GM21360 (cell line): ENCODE measurements around the gene PDLIM5.
A peak's percentile ranks its signal among the peaks of the same experiment; 100 is the strongest.
"Not testable (repeated sequence)": the region's sequence is repeated elsewhere in the genome, so short reads cannot be mapped to it uniquely, and the experiment has no call there.

ENCODE experiments used
- ATAC-seq: cut with Tn5 transposase; IDR thresholded peaks from one replicate; pipeline ENCODE4 v1.9.1; 2021; ENCODE audit warnings: mild to moderate bottlenecking, moderate library complexity; ENCODE audit not compliant: unreplicated experiment

PDLIM5 gene

GRCh38 chr4:94551643-94552564, 100.2 kb downstream of the PDLIM5 start:
- no peak for ATAC-seq

GRCh38 chr4:94556047-94556446, 104.3 kb downstream of the PDLIM5 start:
- not testable (repeated sequence) for ATAC-seq

- not testable (repeated sequence) for ATAC-seq
Observed at GRCh38 chr4:94557632-94558031, 105.9 kb downstream of the PDLIM5 start.

- no peak for ATAC-seq
Observed at GRCh38 chr4:94558392-94558904, 106.7 kb downstream of the PDLIM5 start.

- ATAC-seq = no peak
Observed at GRCh38 chr4:94559351-94559806, 107.6 kb downstream of the PDLIM5 start.

GRCh38 chr4:94561249-94562024, 109.7 kb downstream of the PDLIM5 start:
- ATAC-seq = no peak

GRCh38 chr4:94562285-94562684, 110.5 kb downstream of the PDLIM5 start:
- no peak for ATAC-seq

GRCh38 chr4:94564252-94564651, 112.5 kb downstream of the PDLIM5 start:
- no peak for ATAC-seq

GRCh38 chr4:94566420-94566819, 114.7 kb downstream of the PDLIM5 start:
- ATAC-seq = no peak

GRCh38 chr4:94567811-94568210, 116.1 kb downstream of the PDLIM5 start:
- peak; percentile 79 for ATAC-seq

- no peak for ATAC-seq
Observed at GRCh38 chr4:94570558-94570957, 118.8 kb downstream of the PDLIM5 start.

GRCh38 chr4:94571298-94571697, 119.6 kb downstream of the PDLIM5 start:
- ATAC-seq = no peak

GRCh38 chr4:94571715-94572114, 120.0 kb downstream of the PDLIM5 start:
- ATAC-seq = no peak

- no peak for ATAC-seq
Observed at GRCh38 chr4:94574050-94574449, 122.3 kb downstream of the PDLIM5 start.

- ATAC-seq = no peak
Observed at GRCh38 chr4:94574616-94575015, 122.9 kb downstream of the PDLIM5 start.

GRCh38 chr4:94575652-94576051, 123.9 kb downstream of the PDLIM5 start:
- no peak for ATAC-seq

GRCh38 chr4:94576210-94576609, 124.5 kb downstream of the PDLIM5 start:
- ATAC-seq = no peak

GRCh38 chr4:94577136-94577535, 125.4 kb downstream of the PDLIM5 start:
- no peak for ATAC-seq

GRCh38 chr4:94578195-94578594, 126.5 kb downstream of the PDLIM5 start:
- no peak for ATAC-seq

GRCh38 chr4:94581766-94582165, 130.0 kb downstream of the PDLIM5 start:
- ATAC-seq = no peak

GRCh38 chr4:94582517-94582916, 130.8 kb downstream of the PDLIM5 start:
- ATAC-seq = no peak
